GM12892 (cell line): ENCODE data around the gene SLC22A5.

ENCODE experiments used
- POLR2A ChIP-seq: IDR thresholded peaks from 2 replicates; pipeline ENCODE4 v1.6.1; 2011; ENCODE audit warnings: low read depth, low read length, control low read depth
- POLR2AphosphoS5 ChIP-seq: IDR thresholded peaks from 2 replicates; pipeline ENCODE4 v1.6.1; 2011; ENCODE audit warnings: low read depth, low read length, control low read depth

DNA sequence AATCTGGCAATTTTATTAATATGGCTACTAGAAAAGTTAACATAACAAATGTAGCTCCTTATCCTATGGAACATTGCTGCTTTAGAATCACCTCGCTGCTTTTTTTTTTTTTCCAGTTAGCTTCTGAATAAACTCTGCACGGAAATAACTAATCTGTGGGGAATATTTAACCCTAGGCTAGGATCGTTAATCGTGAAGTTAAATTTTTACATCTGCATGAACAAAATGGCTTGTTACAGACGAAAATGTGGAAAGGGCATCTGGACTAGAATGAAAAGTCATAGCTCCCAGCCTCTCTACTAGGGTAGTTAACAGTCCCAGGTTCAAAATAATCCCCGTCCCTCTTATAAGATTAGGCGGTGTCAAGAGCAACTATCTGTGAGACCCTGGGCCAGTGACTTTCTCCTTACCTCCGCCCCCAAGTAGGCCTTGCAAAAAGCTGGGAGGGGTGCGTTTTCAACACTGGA is 470 bp upstream of the SLC22A5 start:
- TF ChIP-seq POLR2A: no peak
- no peak for TF ChIP-seq POLR2AphosphoS5
